ENCODE results near the gene TBC1D2.

The TBC1D2 gene

GRCh38 chr9:98214811-98215210 lies 40.6 kb downstream of the TBC1D2 start:
- no peaks in the 10 kb centered on the region for H3K27me3 ChIP-seq (replicated peaks; ENCODE audit: control insufficient read depth, insufficient read depth, low read length)
- H3K9me3 ChIP-seq (ENCODE audit: control insufficient read depth, low read length) = no peaks in the 10 kb centered on the region
- no peak for DNase-seq (ENCODE audit: low read depth)
- no peaks in the 10 kb centered on the region for H3K4me1 ChIP-seq (ENCODE audit: control insufficient read depth, insufficient read depth, low read length)
- no peak overlapping the region for H3K4me3 ChIP-seq (ENCODE audit: low read length)
- no peak overlapping the region for H3K9ac ChIP-seq (ENCODE audit: low read length)
- peaks cover 19% of the 10 kb centered on the region for H3K36me3 ChIP-seq (ENCODE audit: control insufficient read depth, insufficient read depth, low read length, severe bottlenecking)

- no peak for DNase-seq (ENCODE audit: low read depth)
- Histone ChIP-seq H3K9me3 (ENCODE audit: control insufficient read depth, low read length) (no peaks in the 10 kb centered on the region), H3K4me3 (ENCODE audit: low read length) (no peak overlapping the region), H3K4me1 (ENCODE audit: control insufficient read depth, insufficient read depth, low read length) (no peaks in the 10 kb centered on the region), H3K27me3 (replicated peaks; ENCODE audit: control insufficient read depth, insufficient read depth, low read length) (no peaks in the 10 kb centered on the region), H3K9ac (ENCODE audit: low read length) (no peak overlapping the region), H3K36me3 (ENCODE audit: control insufficient read depth, insufficient read depth, low read length, severe bottlenecking) (peaks cover 26% of the 10 kb centered on the region)
Measured at GRCh38 chr9:98211260-98211659, 44.2 kb downstream of the TBC1D2 start.

- Histone ChIP-seq H3K9ac (ENCODE audit: low read length) (no peak overlapping the region), H3K4me1 (ENCODE audit: control insufficient read depth, insufficient read depth, low read length) (no peaks in the 10 kb centered on the region), H3K36me3 (ENCODE audit: control insufficient read depth, insufficient read depth, low read length, severe bottlenecking) (peaks cover 26% of the 10 kb centered on the region), H3K9me3 (ENCODE audit: control insufficient read depth, low read length) (no peaks in the 10 kb centered on the region), H3K4me3 (ENCODE audit: low read length) (no peak overlapping the region), H3K27me3 (replicated peaks; ENCODE audit: control insufficient read depth, insufficient read depth, low read length) (no peaks in the 10 kb centered on the region)
- DNase-seq (ENCODE audit: low read depth) = no peak
Measured at GRCh38 chr9:98210435-98210834, 45.0 kb downstream of the TBC1D2 start.

- Histone ChIP-seq H3K27me3 (replicated peaks; ENCODE audit: control insufficient read depth, insufficient read depth, low read length) (no peaks in the 10 kb centered on the region), H3K9ac (ENCODE audit: low read length) (no peak overlapping the region), H3K4me1 (ENCODE audit: control insufficient read depth, insufficient read depth, low read length) (no peaks in the 10 kb centered on the region), H3K4me3 (ENCODE audit: low read length) (no peak overlapping the region), H3K9me3 (ENCODE audit: control insufficient read depth, low read length) (no peaks in the 10 kb centered on the region), H3K36me3 (ENCODE audit: control insufficient read depth, insufficient read depth, low read length, severe bottlenecking) (peaks cover 26% of the 10 kb centered on the region)
- no peak for DNase-seq (ENCODE audit: low read depth)
Measured at GRCh38 chr9:98209530-98209929, 45.9 kb downstream of the TBC1D2 start.

- no peaks in the 10 kb centered on the region for H3K4me1 ChIP-seq (ENCODE audit: control insufficient read depth, insufficient read depth, low read length)
- no peak overlapping the region for H3K4me3 ChIP-seq (ENCODE audit: low read length)
- H3K9ac ChIP-seq (ENCODE audit: low read length) = no peak overlapping the region
- no peaks in the 10 kb centered on the region for H3K27me3 ChIP-seq (replicated peaks; ENCODE audit: control insufficient read depth, insufficient read depth, low read length)
- peaks cover 22% of the 10 kb centered on the region for H3K36me3 ChIP-seq (ENCODE audit: control insufficient read depth, insufficient read depth, low read length, severe bottlenecking)
- no peaks in the 10 kb centered on the region for H3K9me3 ChIP-seq (ENCODE audit: control insufficient read depth, low read length)
- DNase-seq (ENCODE audit: low read depth) = no peak
Measured at GRCh38 chr9:98208635-98209034, 46.8 kb downstream of the TBC1D2 start.

GRCh38 chr9:98207606-98208005 lies 47.8 kb downstream of the TBC1D2 start:
- H3K36me3 ChIP-seq (ENCODE audit: control insufficient read depth, insufficient read depth, low read length, severe bottlenecking) = peaks cover 18% of the 10 kb centered on the region
- H3K4me1 ChIP-seq (ENCODE audit: control insufficient read depth, insufficient read depth, low read length) = no peaks in the 10 kb centered on the region
- no peak overlapping the region for H3K4me3 ChIP-seq (ENCODE audit: low read length)
- no peaks in the 10 kb centered on the region for H3K27me3 ChIP-seq (replicated peaks; ENCODE audit: control insufficient read depth, insufficient read depth, low read length)
- no peak overlapping the region for H3K9ac ChIP-seq (ENCODE audit: low read length)
- H3K9me3 ChIP-seq (ENCODE audit: control insufficient read depth, low read length) = no peaks in the 10 kb centered on the region
- no peak for DNase-seq (ENCODE audit: low read depth)

- Histone ChIP-seq H3K4me1 (ENCODE audit: control insufficient read depth, insufficient read depth, low read length) (no peaks in the 10 kb centered on the region), H3K4me3 (ENCODE audit: low read length) (no peak overlapping the region), H3K36me3 (ENCODE audit: control insufficient read depth, insufficient read depth, low read length, severe bottlenecking) (peaks cover 18% of the 10 kb centered on the region), H3K27me3 (replicated peaks; ENCODE audit: control insufficient read depth, insufficient read depth, low read length) (no peaks in the 10 kb centered on the region), H3K9me3 (ENCODE audit: control insufficient read depth, low read length) (no peaks in the 10 kb centered on the region), H3K9ac (ENCODE audit: low read length) (no peak overlapping the region)
- DNase-seq (ENCODE audit: low read depth) = no peak
Measured at GRCh38 chr9:98206754-98207153, 48.7 kb downstream of the TBC1D2 start.

- Histone ChIP-seq H3K9me3 (ENCODE audit: control insufficient read depth, low read length) (no peaks in the 10 kb centered on the region), H3K27me3 (replicated peaks; ENCODE audit: control insufficient read depth, insufficient read depth, low read length) (no peaks in the 10 kb centered on the region), H3K4me3 (ENCODE audit: low read length) (no peak overlapping the region), H3K36me3 (ENCODE audit: control insufficient read depth, insufficient read depth, low read length, severe bottlenecking) (peaks cover 18% of the 10 kb centered on the region), H3K4me1 (ENCODE audit: control insufficient read depth, insufficient read depth, low read length) (no peaks in the 10 kb centered on the region), H3K9ac (ENCODE audit: low read length) (no peak overlapping the region)
- no peak for DNase-seq (ENCODE audit: low read depth)
Measured at GRCh38 chr9:98204692-98205091, 50.8 kb downstream of the TBC1D2 start.

- no peaks in the 10 kb centered on the region for H3K4me1 ChIP-seq (ENCODE audit: control insufficient read depth, insufficient read depth, low read length)
- peaks cover 11% of the 10 kb centered on the region for H3K36me3 ChIP-seq (ENCODE audit: control insufficient read depth, insufficient read depth, low read length, severe bottlenecking)
- no peaks in the 10 kb centered on the region for H3K27me3 ChIP-seq (replicated peaks; ENCODE audit: control insufficient read depth, insufficient read depth, low read length)
- DNase-seq (ENCODE audit: low read depth) = no peak
- no peaks in the 10 kb centered on the region for H3K9me3 ChIP-seq (ENCODE audit: control insufficient read depth, low read length)
- H3K4me3 ChIP-seq (ENCODE audit: low read length) = no peak overlapping the region
- H3K9ac ChIP-seq (ENCODE audit: low read length) = no peak overlapping the region
Measured at GRCh38 chr9:98203153-98203552, 52.3 kb downstream of the TBC1D2 start.

- Histone ChIP-seq H3K27me3 (replicated peaks; ENCODE audit: control insufficient read depth, insufficient read depth, low read length) (no peaks in the 10 kb centered on the region), H3K4me3 (ENCODE audit: low read length) (no peak overlapping the region), H3K9ac (ENCODE audit: low read length) (no peak overlapping the region), H3K4me1 (ENCODE audit: control insufficient read depth, insufficient read depth, low read length) (no peaks in the 10 kb centered on the region), H3K36me3 (ENCODE audit: control insufficient read depth, insufficient read depth, low read length, severe bottlenecking) (peaks cover 7% of the 10 kb centered on the region), H3K9me3 (ENCODE audit: control insufficient read depth, low read length) (no peaks in the 10 kb centered on the region)
- DNase-seq (ENCODE audit: low read depth) = no peak
Measured at GRCh38 chr9:98202252-98202651, 53.2 kb downstream of the TBC1D2 start.

GRCh38 chr9:98201749-98202148 lies 53.7 kb downstream of the TBC1D2 start:
- DNase-seq (ENCODE audit: low read depth) = no peak
- Histone ChIP-seq H3K9me3 (ENCODE audit: control insufficient read depth, low read length) (no peaks in the 10 kb centered on the region), H3K27me3 (replicated peaks; ENCODE audit: control insufficient read depth, insufficient read depth, low read length) (no peaks in the 10 kb centered on the region), H3K4me3 (ENCODE audit: low read length) (no peak overlapping the region), H3K36me3 (ENCODE audit: control insufficient read depth, insufficient read depth, low read length, severe bottlenecking) (peaks cover 7% of the 10 kb centered on the region), H3K4me1 (ENCODE audit: control insufficient read depth, insufficient read depth, low read length) (no peaks in the 10 kb centered on the region), H3K9ac (ENCODE audit: low read length) (no peak overlapping the region)

- Histone ChIP-seq H3K4me3 (ENCODE audit: low read length) (no peak overlapping the region), H3K9ac (ENCODE audit: low read length) (no peak overlapping the region), H3K4me1 (ENCODE audit: control insufficient read depth, insufficient read depth, low read length) (no peaks in the 10 kb centered on the region), H3K9me3 (ENCODE audit: control insufficient read depth, low read length) (no peaks in the 10 kb centered on the region), H3K36me3 (ENCODE audit: control insufficient read depth, insufficient read depth, low read length, severe bottlenecking) (peaks cover 7% of the 10 kb centered on the region), H3K27me3 (replicated peaks; ENCODE audit: control insufficient read depth, insufficient read depth, low read length) (no peaks in the 10 kb centered on the region)
- DNase-seq (ENCODE audit: low read depth) = no peak
Measured at GRCh38 chr9:98201102-98201501, 54.3 kb downstream of the TBC1D2 start.
